ENCODE measurements around the gene OSBPL3. TPM values are rescaled to one million over a fixed set of nuclear protein-coding genes. Genes with fewer than 3 reads are reported as not detected.

Gene OSBPL3
- polyA plus RNA-seq, 1 of the 3 experiments (the other 2 are of a cell fraction): 23.2 TPM

DNA sequence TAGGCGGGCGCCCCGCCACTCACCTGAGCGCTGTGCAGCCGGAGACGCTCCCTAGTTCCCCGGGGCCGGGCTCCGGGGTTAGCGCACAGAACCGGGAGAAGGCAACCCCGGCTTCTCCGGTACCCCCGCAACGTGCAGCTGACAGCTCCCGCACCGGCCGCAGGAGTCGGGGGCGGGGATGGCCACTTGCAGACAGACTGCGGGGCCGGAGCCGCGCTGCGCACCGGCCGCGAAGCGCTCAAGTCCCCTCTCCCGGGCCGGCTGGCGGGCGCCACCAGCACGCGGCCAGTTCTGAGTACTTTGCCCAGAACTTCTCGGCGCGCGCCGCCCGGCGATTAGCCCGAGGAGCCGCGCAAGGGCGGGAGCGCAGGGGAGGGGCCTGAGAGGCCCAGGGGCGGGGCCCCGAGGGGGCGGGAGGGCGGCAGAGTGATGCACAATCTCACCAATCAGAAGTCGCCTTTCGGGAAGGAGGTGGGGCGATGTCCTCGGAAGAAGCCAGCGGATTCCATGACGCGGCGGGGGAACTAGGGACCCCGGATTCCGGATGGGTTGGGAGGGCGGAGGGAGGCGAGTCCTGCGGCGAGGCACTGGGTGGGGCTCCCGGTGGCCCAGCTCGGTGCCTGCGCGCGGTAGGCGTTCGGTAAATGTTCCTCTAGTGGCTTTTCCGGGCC, at the start of gene OSBPL3 (continued):
- no peak for TF ChIP-seq RFX5 (IDR thresholded peaks at IDR 0.05; ENCODE audit: low read length)
- no peak for TF ChIP-seq GATA2 (CRISPR knock-in tag; IDR thresholded peaks at IDR 0.05)
- TF ChIP-seq FOXM1 (IDR thresholded peaks at IDR 0.05; ENCODE audit: low read depth): no peak
- no peak for TF ChIP-seq MEF2A (IDR thresholded peaks at IDR 0.05; ENCODE audit: borderline replicate concordance, low read depth)
- peak; percentile 34 for TF ChIP-seq CHD2 (IDR thresholded peaks at IDR 0.05; ENCODE audit: low read length, partially characterized antibody)
- TF ChIP-seq SMC3 (IDR thresholded peaks at IDR 0.05; ENCODE audit: low read depth, low read length): peak; percentile 22
- peak; percentile 84 for TF ChIP-seq POLR2AphosphoS5 (IDR thresholded peaks at IDR 0.05; ENCODE audit: low read depth, low read length)
- TF ChIP-seq RAD21 (IDR thresholded peaks at IDR 0.05; ENCODE audit: low read length): peak; percentile 38
- peak; percentile 65; the same call in 1 of the 2 replicates for TF ChIP-seq ELF1 (IDR thresholded peaks at IDR 0.05)
- peak; percentile 67 for TF ChIP-seq MXI1 (IDR thresholded peaks at IDR 0.05; ENCODE audit: low read depth, low read length)
- TF ChIP-seq EP300 (IDR thresholded peaks at IDR 0.05; ENCODE audit: borderline replicate concordance in 1 of 2, low read depth in 1 of 2, low read length in 1 of 2): peak in 1 of 2 experiments; percentile 2; a peak in 1 of 4 replicates
- no peak for TF ChIP-seq TEAD4 (IDR thresholded peaks at IDR 0.05; ENCODE audit: borderline replicate concordance, insufficient read depth)
- TF ChIP-seq, protein P1, sequence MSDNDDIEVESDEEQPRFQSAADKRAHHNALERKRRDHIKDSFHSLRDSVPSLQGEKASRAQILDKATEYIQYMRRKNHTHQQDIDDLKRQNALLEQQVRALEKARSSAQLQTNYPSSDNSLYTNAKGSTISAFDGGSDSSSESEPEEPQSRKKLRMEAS (IDR thresholded peaks at IDR 0.05; ENCODE audit: low read depth): peak; percentile 91
- TF ChIP-seq NRF1 (IDR thresholded peaks at IDR 0.05; ENCODE audit: low read depth, low read length): peak; percentile 62
- no peak for TF ChIP-seq RXRA (IDR thresholded peaks at IDR 0.05; ENCODE audit: borderline replicate concordance, low read depth)
- peak; percentile 54; the same call in 1 of the 2 replicates for TF ChIP-seq GABPA (IDR thresholded peaks at IDR 0.05; ENCODE audit: low read depth)
- TF ChIP-seq, protein P2, sequence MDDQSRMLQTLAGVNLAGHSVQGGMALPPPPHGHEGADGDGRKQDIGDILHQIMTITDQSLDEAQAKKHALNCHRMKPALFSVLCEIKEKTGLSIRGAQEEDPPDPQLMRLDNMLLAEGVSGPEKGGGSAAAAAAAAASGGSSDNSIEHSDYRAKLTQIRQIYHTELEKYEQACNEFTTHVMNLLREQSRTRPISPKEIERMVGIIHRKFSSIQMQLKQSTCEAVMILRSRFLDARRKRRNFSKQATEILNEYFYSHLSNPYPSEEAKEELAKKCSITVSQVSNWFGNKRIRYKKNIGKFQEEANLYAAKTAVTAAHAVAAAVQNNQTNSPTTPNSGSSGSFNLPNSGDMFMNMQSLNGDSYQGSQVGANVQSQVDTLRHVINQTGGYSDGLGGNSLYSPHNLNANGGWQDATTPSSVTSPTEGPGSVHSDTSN (IDR thresholded peaks at IDR 0.05): peak; percentile 99

DNA sequence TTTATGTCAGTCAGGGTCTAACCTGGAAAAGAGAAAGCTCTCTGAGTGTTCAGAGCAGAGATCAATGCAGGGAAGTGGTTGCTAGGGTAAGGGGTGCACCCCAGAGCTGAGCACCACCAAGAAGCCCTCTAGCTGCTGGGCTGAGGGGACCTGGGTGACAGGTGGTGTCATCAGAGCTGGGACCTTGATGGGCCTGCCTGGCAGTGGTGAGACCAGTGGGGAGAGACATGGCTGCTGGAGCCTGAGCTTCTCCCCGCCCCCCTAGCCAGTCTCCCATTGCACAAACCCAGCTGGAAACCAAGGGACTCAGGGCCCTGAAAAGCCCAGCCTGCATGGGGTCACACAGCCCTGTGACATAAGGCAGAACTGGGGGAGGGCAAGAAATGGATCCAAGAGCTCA, 49.1 kb upstream of the OSBPL3 start:
- 100% methylated on average over 1 of the region's 1 CpG for WGBS (ENCODE audit: low lambda C conversion rate)
- no peaks in the 10 kb centered on the region for H3K27me3 ChIP-seq (ENCODE audit: insufficient read depth)
- no peaks in the 10 kb centered on the region for H3K36me3 ChIP-seq (replicated peaks in 1 of 2; ENCODE audit: control insufficient read depth in 1 of 2, insufficient read depth in 2 of 2, low read length in 1 of 2)
- DNase-seq: no peak
- peak overlapping the region; percentile 66; the same call in 1 of the 2 replicates for H2AFZ ChIP-seq (ENCODE audit: low read depth)
- peaks cover 0 to 34% of the 10 kb centered on the region in 2 experiments; a peak in 2 of 4 replicates for H3K4me1 ChIP-seq (ENCODE audit: control insufficient read depth in 1 of 2, insufficient read depth in 2 of 2, low read depth in 1 of 2, low read length in 1 of 2)
- H3K9me3 ChIP-seq: no peaks in the 10 kb centered on the region
- H3K79me2 ChIP-seq (ENCODE audit: insufficient read depth): no peaks in the 10 kb centered on the region
- H4K20me1 ChIP-seq (ENCODE audit: insufficient read depth): no peaks in the 10 kb centered on the region
- H3K9me2 ChIP-seq: no peaks in the 10 kb centered on the region
- POLR2A ChIA-PET: no interaction called here
- peak overlapping the region in 1 of 2 experiments; percentile 61; a peak in 2 of 4 replicates for H3K27ac ChIP-seq (ENCODE audit: low read depth in 2 of 2, low read length in 1 of 2)
- CTCF ChIA-PET: interaction anchor here (0.8 to 2.3 kb wide), 9 partner anchors 9 to 217 kb away, joined by 3 to 7 read pairs (median 3); no protein-coding TSS in a partner anchor
- H3K4me3 ChIP-seq (ENCODE audit: low read depth in 2 of 2, low read length in 1 of 2): no peak overlapping the region
- H3F3A ChIP-seq (replicated peaks; ENCODE audit: insufficient read depth): peaks cover 15% of the 10 kb centered on the region
- no peak overlapping the region for H3K9ac ChIP-seq
- TF ChIP-seq ELF1 (IDR thresholded peaks at IDR 0.05) (no peak), FOXM1 (IDR thresholded peaks at IDR 0.05; ENCODE audit: low read depth) (no peak), SMC3 (IDR thresholded peaks at IDR 0.05; ENCODE audit: low read depth, low read length) (no peak), EP300 (IDR thresholded peaks at IDR 0.05; ENCODE audit: borderline replicate concordance in 1 of 2, low read depth in 1 of 2, low read length in 1 of 2) (no peak), RCOR1 (IDR thresholded peaks at IDR 0.05; ENCODE audit: low read length) (no peak), MXI1 (IDR thresholded peaks at IDR 0.05; ENCODE audit: low read depth, low read length) (no peak), FOSL2 (IDR thresholded peaks at IDR 0.05; ENCODE audit: borderline replicate concordance, low read depth) (no peak), FOXJ3 (CRISPR knock-in tag; IDR thresholded peaks at IDR 0.05) (no peak)
- TF ChIP-seq, protein P3, sequence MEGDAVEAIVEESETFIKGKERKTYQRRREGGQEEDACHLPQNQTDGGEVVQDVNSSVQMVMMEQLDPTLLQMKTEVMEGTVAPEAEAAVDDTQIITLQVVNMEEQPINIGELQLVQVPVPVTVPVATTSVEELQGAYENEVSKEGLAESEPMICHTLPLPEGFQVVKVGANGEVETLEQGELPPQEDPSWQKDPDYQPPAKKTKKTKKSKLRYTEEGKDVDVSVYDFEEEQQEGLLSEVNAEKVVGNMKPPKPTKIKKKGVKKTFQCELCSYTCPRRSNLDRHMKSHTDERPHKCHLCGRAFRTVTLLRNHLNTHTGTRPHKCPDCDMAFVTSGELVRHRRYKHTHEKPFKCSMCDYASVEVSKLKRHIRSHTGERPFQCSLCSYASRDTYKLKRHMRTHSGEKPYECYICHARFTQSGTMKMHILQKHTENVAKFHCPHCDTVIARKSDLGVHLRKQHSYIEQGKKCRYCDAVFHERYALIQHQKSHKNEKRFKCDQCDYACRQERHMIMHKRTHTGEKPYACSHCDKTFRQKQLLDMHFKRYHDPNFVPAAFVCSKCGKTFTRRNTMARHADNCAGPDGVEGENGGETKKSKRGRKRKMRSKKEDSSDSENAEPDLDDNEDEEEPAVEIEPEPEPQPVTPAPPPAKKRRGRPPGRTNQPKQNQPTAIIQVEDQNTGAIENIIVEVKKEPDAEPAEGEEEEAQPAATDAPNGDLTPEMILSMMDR (IDR thresholded peaks at IDR 0.05): no peak
- TF ChIP-seq, protein P4, sequence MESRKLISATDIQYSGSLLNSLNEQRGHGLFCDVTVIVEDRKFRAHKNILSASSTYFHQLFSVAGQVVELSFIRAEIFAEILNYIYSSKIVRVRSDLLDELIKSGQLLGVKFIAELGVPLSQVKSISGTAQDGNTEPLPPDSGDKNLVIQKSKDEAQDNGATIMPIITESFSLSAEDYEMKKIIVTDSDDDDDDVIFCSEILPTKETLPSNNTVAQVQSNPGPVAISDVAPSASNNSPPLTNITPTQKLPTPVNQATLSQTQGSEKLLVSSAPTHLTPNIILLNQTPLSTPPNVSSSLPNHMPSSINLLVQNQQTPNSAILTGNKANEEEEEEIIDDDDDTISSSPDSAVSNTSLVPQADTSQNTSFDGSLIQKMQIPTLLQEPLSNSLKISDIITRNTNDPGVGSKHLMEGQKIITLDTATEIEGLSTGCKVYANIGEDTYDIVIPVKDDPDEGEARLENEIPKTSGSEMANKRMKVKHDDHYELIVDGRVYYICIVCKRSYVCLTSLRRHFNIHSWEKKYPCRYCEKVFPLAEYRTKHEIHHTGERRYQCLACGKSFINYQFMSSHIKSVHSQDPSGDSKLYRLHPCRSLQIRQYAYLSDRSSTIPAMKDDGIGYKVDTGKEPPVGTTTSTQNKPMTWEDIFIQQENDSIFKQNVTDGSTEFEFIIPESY (IDR thresholded peaks at IDR 0.05; ENCODE audit: borderline replicate concordance, low read depth): no peak
- H3K4me2 ChIP-seq: 0 out of 2 replicates have a peak overlapping the region, but pooled peaks have one; percentile 9

Data from SK-N-SH (cell line).